Endothelial cell of umbilical vein (primary cell): ENCODE results near the gene MACO1. TPM values are rescaled to one million over a fixed set of nuclear protein-coding genes. Genes with fewer than 3 reads are reported as not detected.

Source experiments
- BruUV-seq: library from RNA; stranded (reverse); fragments of 400-500 nt; replicated peaks from 2 replicates; lab custom pipeline; 2021; lab: Mats Ljungman, UMichigan
- CTCF ChIA-PET: fragments of 300-600, 350-600 bp; sonication (Branson Sonifier 250); formaldehyde crosslinking; loops from one replicate; lab custom pipeline; 2021; ENCODE audit warnings: antibody characterized with exemption, inconsistent platforms; lab: Charles Lee
- POLR2A ChIA-PET: fragments of 300-600, 350-600 bp; sonication (Branson Sonifier 250); formaldehyde crosslinking; loops from one replicate; lab custom pipeline; 2021; ENCODE audit warnings: antibody characterized with exemption, inconsistent platforms; lab: Charles Lee
- DNase-seq: peaks from one replicate; pipeline ENCODE4 v3.0.0-alpha.2; 2011; ENCODE audit warnings: low read depth, low spot score
- FAIRE-seq: peaks from 2 replicates; lab custom pipeline; 2011; peaks lifted over from hg19 to GRCh38; lab: Jason Lieb, UNC
- H2AFZ ChIP-seq: 2 replicates; pipeline ENCODE4 v1.6.0; 2012; ENCODE audit warnings: low read depth, low read length, control low read depth, inconsistent platforms
- H3K27ac ChIP-seq: 2 replicates; pipeline ENCODE4 v1.5.1; 2011; ENCODE audit warnings: low read depth, mild to moderate bottlenecking, control low read depth, low read length, moderate library complexity; ENCODE audit not compliant: insufficient read depth
- H3K27me3 ChIP-seq, 2 experiments: 2 replicates each; pipeline versions ENCODE4 v1.6.0 to v1.6.1; 2011; ENCODE audit warnings: low read length in 2 of 2, mixed read lengths in 1 of 2; ENCODE audit not compliant: control insufficient read depth in 2 of 2, insufficient read depth in 2 of 2
- H3K36me3 ChIP-seq, 2 experiments: 2 replicates in 1 of 2; 3 replicates in 1 of 2; pipeline ENCODE4 v1.5.1; 2011; ENCODE audit warnings: low read length in 2 of 2, mild to moderate bottlenecking in 1 of 2, moderate library complexity in 1 of 2; ENCODE audit not compliant: control insufficient read depth in 2 of 2, insufficient read depth in 2 of 2; ENCODE audit errors: extremely low read depth in 1 of 2
- H3K4me1 ChIP-seq: 3 replicates; pipeline ENCODE4 v1.5.1; 2011; ENCODE audit warnings: mild to moderate bottlenecking, low read length; ENCODE audit not compliant: control insufficient read depth, insufficient read depth; ENCODE audit errors: extremely low read depth
- H3K4me2 ChIP-seq: 2 replicates; pipeline ENCODE4 v1.6.1; 2011; ENCODE audit warnings: low read length, control low read depth, mixed read lengths; ENCODE audit not compliant: insufficient read depth
- H3K4me3 ChIP-seq, 3 experiments: fragments of 200-600 bp in 1 of 3; sonication (generic), shearing (Covaris generic) in 1 of 3; replicated peaks in 1 of 3; 2 replicates each; pipeline ENCODE4 v1.5.1; 2011 to 2016; ENCODE audit warnings: control low read depth in 3 of 3, low read length in 3 of 3, mild to moderate bottlenecking in 2 of 3, inconsistent platforms in 1 of 3, low read depth in 1 of 3, moderate library complexity in 1 of 3; ENCODE audit not compliant: insufficient read depth in 1 of 3
- H3K79me2 ChIP-seq: 2 replicates; pipeline ENCODE4 v1.6.0; 2012; ENCODE audit warnings: low read length, inconsistent platforms; ENCODE audit not compliant: control insufficient read depth, insufficient read depth
- H3K9ac ChIP-seq: replicated peaks from 2 replicates; pipeline ENCODE3; 2011; ENCODE audit warnings: low read length, control low read depth; ENCODE audit not compliant: insufficient read depth; ENCODE audit errors: extremely low read depth
- H3K9me1 ChIP-seq: replicated peaks from 3 replicates; pipeline ENCODE4 v1.6.0; 2011; ENCODE audit warnings: mild to moderate bottlenecking, low read length; ENCODE audit not compliant: control insufficient read depth, insufficient read depth; ENCODE audit errors: extremely low read depth
- H3K9me3 ChIP-seq: replicated peaks from 2 replicates; pipeline ENCODE4 v1.5.1; 2012; ENCODE audit warnings: low read length, inconsistent platforms; ENCODE audit not compliant: control insufficient read depth, insufficient read depth
- H4K20me1 ChIP-seq: replicated peaks from 2 replicates; pipeline ENCODE3; 2011; ENCODE audit warnings: mild to moderate bottlenecking, low read length; ENCODE audit not compliant: control insufficient read depth, insufficient read depth; ENCODE audit errors: extremely low read depth
- CTCF ChIP-seq, 2 donors: IDR thresholded peaks; 1 replicate in 1 of 2; 2 replicates in 1 of 2; pipeline ENCODE4 v1.5.1; 2011; ENCODE audit warnings: low read length in 2 of 2, mild to moderate bottlenecking in 2 of 2, moderate library complexity in 2 of 2, control low read depth in 1 of 2, inconsistent platforms in 1 of 2, low read depth in 1 of 2; ENCODE audit not compliant: insufficient read depth in 1 of 2; ENCODE audit errors: extremely low read depth in 1 of 2
- EZH2 ChIP-seq: IDR thresholded peaks from 2 replicates; pipeline ENCODE4 v1.6.1; 2012; ENCODE audit warnings: borderline replicate concordance, low read depth, mild to moderate bottlenecking, moderate library complexity, low read length, inconsistent platforms; ENCODE audit not compliant: severe bottlenecking
- GATA2 ChIP-seq: IDR thresholded peaks from 2 replicates; pipeline ENCODE4 v1.7.0; 2011; ENCODE audit warnings: low read depth, mild to moderate bottlenecking, moderate library complexity, mixed read lengths, low read length; ENCODE audit not compliant: insufficient read length, insufficient read depth
- JUN ChIP-seq: IDR thresholded peaks from 2 replicates; pipeline ENCODE4 v1.6.1; 2011; ENCODE audit warnings: borderline replicate concordance, low read depth; ENCODE audit not compliant: insufficient read length, insufficient read depth
- POLR2A ChIP-seq: IDR thresholded peaks from 2 replicates; pipeline ENCODE4 v1.6.1; 2012; ENCODE audit warnings: low read depth, mild to moderate bottlenecking, control low read depth, low read length
- POLR2AphosphoS5 ChIP-seq: IDR thresholded peaks from 2 replicates; pipeline ENCODE4 v1.6.1; 2012; ENCODE audit warnings: low read depth, mild to moderate bottlenecking, control low read depth, low read length, moderate library complexity; ENCODE audit not compliant: insufficient read depth
- dilution Hi-C: fragments of 300-500 bp; cut with MboI; formaldehyde crosslinking; loops from one replicate; pipeline ENCODE4 v1.15.0; 2019; ENCODE audit warnings: low sequenced_read_pairs; ENCODE audit not compliant: extremely low pct_ligation_motif_present
- intact Hi-C: fragments of 100-400 bp; cut with micrococcal nuclease; formaldehyde crosslinking; loops from one replicate; pipeline ENCODE4 v1.10.0; 2022
- polyA plus RNA-seq, 4 experiments: library from polyadenylated mRNA; depleted of rRNA in 3 of 4; stranded (reverse) in 3 of 4; unstranded in 1 of 4; fragments of >200 nt; gene quantifications; 2 replicates each; pipeline versions ENCODE4 v1.2.1 to v1.2.3, GENCODE V29; 2011 to 2012; ENCODE audit warnings: missing spikeins in 1 of 4
- total RNA-seq: library from RNA; stranded (reverse); gene quantifications from 2 replicates; pipeline ENCODE4 v1.2.3, GENCODE V29; 2021

MACO1 gene
- total and polyA plus RNA-seq, 2 donors (not counting 3 experiments of a cell fraction or from before 2014, with no cell fraction given) = 7.7 to 24.4 TPM

GRCh38 chr1:25517476-25518394, 87.0 kb downstream of the MACO1 start:
- Histone ChIP-seq H2AFZ (no peak overlapping the region), H3K4me1 (no peaks in the 10 kb centered on the region), H3K36me3 (no peaks in the 10 kb centered on the region), H3K4me3 (no peak overlapping the region), H3K27me3 (peaks cover 0 to 2% of the 10 kb centered on the region in 2 experiments), H3K9me1 (no peaks in the 10 kb centered on the region), H3K4me2 (no peak overlapping the region), H3K9me3 (no peaks in the 10 kb centered on the region), H4K20me1 (no peaks in the 10 kb centered on the region), H3K27ac (no peak overlapping the region), H3K9ac (no peak overlapping the region), H3K79me2 (no peaks in the 10 kb centered on the region)
- ChIA-PET CTCF (interaction anchor here (1.6 kb wide), 1 partner anchor 55 kb away, joined by 9 read pairs; no protein-coding TSS in a partner anchor), POLR2A (no interaction called here)
- no peak for TF ChIP-seq EZH2
- TF ChIP-seq GATA2 = no peak
- TF ChIP-seq JUN = no peak
- peak in 1 of 2 donors; percentile 1 for TF ChIP-seq CTCF (IDR thresholded peaks at IDR 0.05; ENCODE audit: extremely low read depth in 1 of 2, insufficient read depth in 1 of 2, low read depth in 1 of 2, low read length in 2 of 2)
- no peak for TF ChIP-seq POLR2AphosphoS5
- TF ChIP-seq POLR2A = no peak
- BruUV-seq = no TSS peak
- FAIRE-seq (no peak), DNase-seq (no peak)
- intact Hi-C loops (no loop called here), dilution Hi-C loops (no loop called here)
